Type B pancreatic cell (in vitro differentiated cells): ENCODE results near the gene PODN. TPM values are rescaled to one million over a fixed set of nuclear protein-coding genes. Genes with fewer than 3 reads are reported as not detected.

ENCODE experiments used
- DNase-seq: peaks from one replicate; pipeline ENCODE4 v3.0.0; 2021; ENCODE audit warnings: mixed read lengths; ENCODE audit not compliant: unreplicated experiment; ENCODE audit errors: extremely low spot score
- H3K27ac Mint-ChIP-seq: 2 replicates; pipeline ENCODE4 v1.8.0; 2021; ENCODE audit warnings: mild to moderate bottlenecking, mixed read lengths
- H3K27me3 Mint-ChIP-seq: 2 replicates; pipeline ENCODE4 v1.8.0; 2021; ENCODE audit warnings: mixed read lengths
- H3K36me3 Mint-ChIP-seq: 2 replicates; pipeline ENCODE4 v1.8.0; 2021; ENCODE audit warnings: mixed read lengths
- H3K4me1 Mint-ChIP-seq: one replicate; pipeline ENCODE4 v1.8.0; 2021; ENCODE audit warnings: mixed read lengths; ENCODE audit not compliant: unreplicated experiment
- H3K4me3 Mint-ChIP-seq: 2 replicates; pipeline ENCODE4 v1.8.0; 2021; ENCODE audit warnings: mild to moderate bottlenecking, mixed read lengths
- H3K9me3 Mint-ChIP-seq: 2 replicates; pipeline ENCODE4 v1.8.0; 2021; ENCODE audit warnings: mixed read lengths
- CTCF ChIP-seq: fragments of 200-600 bp; sonication (generic); conservative IDR thresholded peaks from 2 replicates; pipeline ENCODE4 v1.5.0; 2021; ENCODE audit warnings: antibody characterized with exemption, mild to moderate bottlenecking
- total RNA-seq: library from RNA; stranded (reverse); gene quantifications from 2 replicates; pipeline ENCODE4 v1.2.1, GENCODE V29; 2021; ENCODE audit warnings: low replicate concordance

PODN gene
- total RNA-seq, 1 donor from 2014 or later, result 2.8 TPM

DNA sequence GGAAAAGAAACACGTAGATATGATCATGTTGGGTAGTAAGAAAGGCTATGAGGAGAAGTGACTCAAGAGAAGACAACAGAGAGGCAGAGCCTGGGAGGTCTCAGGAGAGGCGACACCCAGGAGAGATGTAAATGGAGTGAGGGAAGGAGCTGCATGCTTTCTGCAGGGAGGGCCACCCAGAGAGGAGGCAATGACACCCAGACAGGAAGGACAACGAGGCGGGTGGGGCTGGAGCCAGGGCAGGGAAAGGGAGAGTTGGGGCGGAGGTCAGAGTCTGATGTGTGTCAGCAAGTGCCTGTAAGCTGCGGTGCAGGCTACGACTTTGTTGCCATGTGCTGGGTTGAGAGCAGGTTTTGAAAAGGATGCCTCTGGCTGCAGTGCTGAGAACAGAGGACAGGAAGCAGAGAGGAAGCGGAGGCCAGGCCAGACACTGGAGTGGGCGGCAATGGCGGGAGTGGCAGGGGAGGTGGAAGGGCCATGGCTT is 49.1 kb downstream of the PODN start:
- TF ChIP-seq CTCF, result no peak
- H3K36me3 Mint-ChIP-seq, result no peaks in the 10 kb centered on the region
- H3K27ac Mint-ChIP-seq, result peak overlapping the region; percentile 36
- peaks cover 11% of the 10 kb centered on the region for H3K27me3 Mint-ChIP-seq
- H3K9me3 Mint-ChIP-seq, result no peaks in the 10 kb centered on the region
- DNase-seq, result no peak
- H3K4me1 Mint-ChIP-seq, result peaks cover 45% of the 10 kb centered on the region
- peak overlapping the region; percentile 8 for H3K4me3 Mint-ChIP-seq

DNA sequence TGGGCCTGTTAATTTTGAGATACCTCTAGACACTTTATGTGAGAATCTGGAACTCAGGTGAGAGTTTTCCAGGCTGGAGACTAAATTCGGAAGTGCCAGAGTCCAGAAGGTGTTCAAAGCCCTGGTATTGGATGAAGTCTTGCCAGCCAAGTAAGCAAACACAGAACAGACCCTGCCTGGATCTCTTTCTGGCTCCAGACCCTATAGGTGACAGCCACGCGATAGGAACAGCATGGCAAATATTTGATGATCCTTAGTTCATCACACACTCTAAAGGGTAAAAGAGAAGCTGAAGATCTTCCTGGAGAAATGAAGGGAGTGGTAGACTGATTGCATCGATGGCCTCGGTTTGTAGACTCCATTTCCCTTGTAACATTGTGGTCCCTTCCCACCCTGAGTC is 49.7 kb downstream of the PODN start:
- no peak for TF ChIP-seq CTCF
- DNase-seq, result no peak
- no peak overlapping the region for H3K4me3 Mint-ChIP-seq
- H3K4me1 Mint-ChIP-seq, result peaks cover 49% of the 10 kb centered on the region
- H3K27ac Mint-ChIP-seq, result peak overlapping the region; percentile 36
- H3K9me3 Mint-ChIP-seq, result no peaks in the 10 kb centered on the region
- no peaks in the 10 kb centered on the region for H3K36me3 Mint-ChIP-seq
- peaks cover 11% of the 10 kb centered on the region for H3K27me3 Mint-ChIP-seq

DNA sequence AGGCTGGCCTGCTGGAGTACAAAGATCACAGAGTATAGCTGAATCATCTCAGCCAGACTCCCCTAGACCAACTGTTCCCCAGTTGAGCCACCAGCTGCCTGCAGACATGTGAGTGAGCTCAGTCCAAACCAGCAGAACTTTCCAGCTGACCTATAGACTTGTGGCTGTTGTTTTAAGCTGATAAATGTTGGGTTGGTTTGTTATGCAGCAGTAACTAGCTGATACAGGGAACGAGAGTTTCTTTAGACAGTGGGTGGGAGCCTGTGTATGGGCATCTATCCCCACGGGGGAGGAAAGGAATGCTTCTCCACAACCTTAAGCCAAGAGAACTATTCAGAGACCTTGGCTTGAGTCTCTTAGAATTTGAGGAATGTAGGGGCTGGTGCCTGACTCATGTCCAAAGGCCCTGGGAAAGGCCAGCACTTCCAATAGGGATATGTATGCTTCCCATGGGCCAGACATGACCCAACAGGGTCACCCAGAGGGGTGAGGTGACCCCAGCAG is 50.3 kb downstream of the PODN start:
- no peak for DNase-seq
- Mint-ChIP-seq H3K9me3 (no peaks in the 10 kb centered on the region), H3K4me3 (no peak overlapping the region), H3K27me3 (peaks cover 16% of the 10 kb centered on the region), H3K27ac (no peak overlapping the region), H3K36me3 (no peaks in the 10 kb centered on the region), H3K4me1 (peaks cover 53% of the 10 kb centered on the region)
- no peak for TF ChIP-seq CTCF

DNA sequence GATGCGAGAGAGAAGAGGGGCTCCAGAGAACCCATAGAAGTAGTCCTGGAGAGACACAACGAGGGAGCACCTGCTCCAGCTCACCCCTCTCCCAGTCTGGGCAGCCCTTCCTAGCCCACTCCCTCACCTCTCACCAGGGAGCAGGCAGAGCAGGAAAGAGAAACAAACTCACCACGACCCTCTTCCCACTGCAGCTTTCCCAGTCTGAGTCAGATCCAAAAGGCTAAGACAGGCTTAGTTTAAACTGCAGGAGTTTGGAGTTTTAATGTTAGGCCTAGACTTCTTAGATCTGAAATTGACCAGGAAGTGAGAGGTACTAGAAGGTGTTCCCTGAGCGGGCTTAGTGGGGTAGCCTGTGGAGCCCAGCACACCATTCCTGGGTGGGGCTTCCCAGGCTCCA is 50.8 kb downstream of the PODN start:
- Mint-ChIP-seq H3K27me3 (peaks cover 18% of the 10 kb centered on the region), H3K4me3 (no peak overlapping the region), H3K9me3 (no peaks in the 10 kb centered on the region), H3K4me1 (peaks cover 51% of the 10 kb centered on the region), H3K27ac (no peak overlapping the region), H3K36me3 (no peaks in the 10 kb centered on the region)
- DNase-seq, result no peak
- no peak for TF ChIP-seq CTCF

GRCh38 chr1:53114090-53114489 is 52.1 kb downstream of the PODN start:
- no peak overlapping the region for H3K27ac Mint-ChIP-seq
- H3K27me3 Mint-ChIP-seq, result peaks cover 14% of the 10 kb centered on the region
- H3K4me1 Mint-ChIP-seq, result peaks cover 43% of the 10 kb centered on the region
- H3K36me3 Mint-ChIP-seq, result no peaks in the 10 kb centered on the region
- no peak overlapping the region for H3K4me3 Mint-ChIP-seq
- H3K9me3 Mint-ChIP-seq, result no peaks in the 10 kb centered on the region
- no peak for DNase-seq
- TF ChIP-seq CTCF, result no peak
